HFF-Myc (cell line): Measurements from ENCODE around the gene TEX51.

Source experiments
- DNase-seq: peaks from one replicate; pipeline ENCODE4 v3.0.0-alpha.2; 2011; ENCODE audit warnings: low read depth; ENCODE audit errors: extremely low read depth
- H3K4me3 ChIP-seq: replicated peaks from 2 replicates; pipeline ENCODE4 v1.5.1; 2011; ENCODE audit warnings: low read depth, mild to moderate bottlenecking, control low read depth, low read length
- CTCF ChIP-seq: IDR thresholded peaks from 2 replicates; pipeline ENCODE4 v1.5.1; 2012; ENCODE audit warnings: mild to moderate bottlenecking, low read depth, low read length, control low read depth; ENCODE audit errors: missing control alignments

TEX51 gene

GRCh38 chr2:126950504-126950903, 51.8 kb downstream of the TEX51 start:
- DNase-seq, result no peak
- TF ChIP-seq CTCF, result no peak
- H3K4me3 ChIP-seq, result no peak overlapping the region
